Kidney glomerular epithelial cell (primary cell): ENCODE results near the gene PRR35.
"Not testable (repeated sequence)": the region's sequence is repeated elsewhere in the genome, so short reads cannot be mapped to it uniquely, and the experiment has no call there.

Source experiments
- DNase-seq: peaks from one replicate; lab custom pipeline; 2025; lab: John Stamatoyannopoulos, UW

Gene PRR35

GRCh38 chr16:595942-596735, 35.9 kb downstream of the PRR35 start:
- no peak for DNase-seq

GRCh38 chr16:596736-597060, 36.5 kb downstream of the PRR35 start:
- no peak for DNase-seq

- DNase-seq = not testable (repeated sequence)
Measured at GRCh38 chr16:597655-598054, 37.5 kb downstream of the PRR35 start.

DNA sequence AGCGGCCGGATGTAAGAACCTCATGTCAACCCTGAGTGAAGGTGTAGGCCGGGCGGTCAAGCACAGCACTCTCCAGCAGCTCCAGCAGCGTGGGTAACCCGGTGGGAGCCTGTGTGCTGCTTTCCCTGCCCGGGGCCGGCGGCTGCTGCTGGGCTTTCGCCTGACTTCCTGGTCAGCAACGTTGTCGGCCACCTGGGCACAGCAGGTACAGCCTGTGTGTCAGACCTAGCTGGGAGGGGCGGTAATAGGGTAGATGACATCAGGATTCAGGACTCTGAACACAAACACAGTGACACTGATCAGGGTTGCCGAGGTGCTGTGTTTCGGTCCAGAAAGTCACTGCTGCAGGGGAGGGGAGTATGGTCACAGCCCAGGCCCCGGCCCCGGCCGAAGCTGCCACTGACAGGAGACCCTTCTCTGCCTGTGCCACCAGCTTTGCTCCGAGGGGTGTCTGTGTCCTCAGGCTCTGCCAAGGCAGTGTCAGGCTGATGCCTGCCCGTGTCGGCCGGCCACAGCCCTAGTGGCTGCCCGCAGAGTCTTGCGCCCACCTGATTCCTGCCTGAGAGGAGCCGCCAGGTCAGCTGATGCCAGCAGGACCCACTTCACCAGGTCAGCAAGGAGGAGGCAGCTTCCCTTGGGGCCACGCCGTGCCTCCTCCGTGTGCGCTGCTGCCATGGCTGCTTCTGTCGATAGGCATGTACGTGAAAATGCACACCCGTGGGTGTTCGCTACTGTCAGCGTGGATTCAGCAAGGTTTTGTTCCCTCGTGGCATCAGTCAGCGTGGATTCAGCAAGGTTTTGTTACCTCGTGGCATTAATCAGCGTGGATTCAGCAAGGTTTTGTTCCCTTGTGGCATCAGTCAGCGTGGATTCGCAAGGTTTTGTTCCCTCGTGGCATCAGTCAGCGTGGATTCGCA, 38.9 kb downstream of the PRR35 start:
- DNase-seq = no peak

DNA sequence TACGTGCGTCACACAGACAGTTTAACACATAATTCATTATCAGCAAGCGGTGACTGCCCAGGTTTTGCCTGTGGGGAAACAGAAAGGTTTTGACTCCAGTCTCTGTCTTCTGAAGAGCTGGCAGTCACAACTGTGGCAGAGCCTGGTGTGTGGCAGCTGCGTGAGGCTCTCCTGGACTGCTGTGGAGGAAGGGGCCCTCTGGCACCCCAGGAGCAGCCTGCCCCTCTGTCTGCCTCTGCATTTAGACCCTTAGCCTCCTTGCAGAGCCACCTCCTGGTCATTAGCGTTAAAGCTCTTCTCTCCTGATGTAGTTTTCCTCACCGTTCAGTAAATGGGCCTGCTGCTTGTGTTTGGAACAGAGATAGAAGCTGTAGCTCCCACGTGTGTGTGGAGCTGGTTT, 40.6 kb downstream of the PRR35 start:
- no peak for DNase-seq

- no peak for DNase-seq
Measured at GRCh38 chr16:603933-604332, 43.7 kb downstream of the PRR35 start.

- DNase-seq = no peak
Measured at GRCh38 chr16:606656-607307, 46.6 kb downstream of the PRR35 start.

DNA sequence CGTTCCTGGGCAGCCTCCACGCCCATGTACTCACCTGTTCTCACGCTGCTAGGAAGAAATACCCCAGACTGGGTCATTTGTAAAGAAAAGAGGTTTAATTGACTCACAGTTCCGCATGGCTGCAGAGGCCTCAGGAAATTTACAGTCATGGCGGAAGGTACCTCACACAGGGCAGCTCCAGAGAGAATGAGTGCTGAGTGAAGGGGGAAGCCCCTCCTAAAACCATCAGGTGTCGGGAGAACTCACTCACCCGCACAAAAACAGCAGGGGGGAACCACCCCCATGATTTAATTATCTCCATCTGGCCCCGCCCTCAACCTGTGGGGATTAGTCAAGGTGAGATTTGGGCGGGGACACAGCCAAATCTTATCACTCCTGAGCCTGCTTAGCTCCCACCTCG, 47.8 kb downstream of the PRR35 start:
- DNase-seq = no peak

GRCh38 chr16:609316-609715, 49.1 kb downstream of the PRR35 start:
- no peak for DNase-seq

DNA sequence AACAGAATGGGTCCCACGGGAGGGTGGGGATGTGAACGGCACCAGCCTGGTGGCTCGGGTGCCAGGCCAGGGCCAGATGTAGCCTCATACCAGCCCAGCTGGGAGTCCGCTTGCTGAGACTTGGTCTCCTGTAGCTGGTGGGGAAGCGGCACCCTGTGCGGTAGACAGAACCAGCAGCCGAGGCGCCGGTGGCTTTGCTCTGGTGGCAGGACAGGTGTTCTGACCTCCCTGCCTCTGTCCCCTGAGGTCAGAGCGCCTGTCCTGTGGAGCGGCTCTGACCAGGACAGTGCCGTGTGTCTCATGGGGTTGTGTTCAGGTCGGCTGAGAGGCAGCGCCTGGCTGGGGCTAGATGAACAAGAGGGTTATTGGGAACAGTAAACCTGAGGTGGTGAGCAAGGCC, 49.8 kb downstream of the PRR35 start:
- DNase-seq = no peak

GRCh38 chr16:610513-611381, 50.6 kb downstream of the PRR35 start:
- no peak for DNase-seq

GRCh38 chr16:615122-615521, 54.9 kb downstream of the PRR35 start:
- no peak for DNase-seq
